Keratinocyte (primary cell): ENCODE data around the gene RPS19BP1. TPM values are rescaled to one million over a fixed set of nuclear protein-coding genes. Genes with fewer than 3 reads are reported as not detected.

Experiments used
- DNase-seq: peaks from one replicate; pipeline ENCODE4 v3.0.0-alpha.2; 2011; ENCODE audit warnings: low read depth, missing footprints, low spot score
- FAIRE-seq: peaks from 2 replicates; lab custom pipeline; 2011; peaks lifted over from hg19 to GRCh38; lab: Jason Lieb, UNC
- H2AFZ ChIP-seq: 2 replicates; pipeline ENCODE4 v1.6.0; 2012; ENCODE audit warnings: low read length, control low read depth, inconsistent platforms; ENCODE audit not compliant: control insufficient read depth
- H3K27ac ChIP-seq: 2 replicates; pipeline ENCODE4 v1.5.1; 2011; ENCODE audit warnings: low read length; ENCODE audit not compliant: control insufficient read depth, insufficient read depth
- H3K27me3 ChIP-seq: 3 replicates; pipeline ENCODE4 v1.6.0; 2011; ENCODE audit warnings: low read length; ENCODE audit not compliant: control insufficient read depth, insufficient read depth; ENCODE audit errors: extremely low read depth
- H3K36me3 ChIP-seq, 2 experiments: 2 replicates in 1 of 2; 3 replicates in 1 of 2; pipeline ENCODE4 v1.5.1; 2011; ENCODE audit warnings: low read length in 2 of 2, mild to moderate bottlenecking in 1 of 2; ENCODE audit not compliant: control insufficient read depth in 2 of 2, insufficient read depth in 2 of 2; ENCODE audit errors: extremely low read depth in 1 of 2
- H3K4me1 ChIP-seq: 3 replicates; pipeline ENCODE4 v1.5.1; 2011; ENCODE audit warnings: low read length; ENCODE audit not compliant: control insufficient read depth, insufficient read depth; ENCODE audit errors: extremely low read depth
- H3K4me2 ChIP-seq: 3 replicates; pipeline ENCODE4 v1.6.0; 2011; ENCODE audit warnings: low read depth, low read length; ENCODE audit not compliant: control insufficient read depth, insufficient read depth; ENCODE audit errors: extremely low read depth
- H3K4me3 ChIP-seq, 3 experiments: fragments of 200-600 bp in 1 of 3; sonication (generic) in 1 of 3; 2 replicates in 2 of 3; 3 replicates in 1 of 3; pipeline ENCODE4 v1.5.1; 2011 to 2016; ENCODE audit warnings: low read length in 3 of 3, mild to moderate bottlenecking in 3 of 3, control low read depth in 2 of 3, inconsistent platforms in 1 of 3, low read depth in 1 of 3, mixed read lengths in 1 of 3, mixed run types in 1 of 3, moderate library complexity in 1 of 3; ENCODE audit not compliant: control insufficient read depth in 2 of 3, insufficient read depth in 2 of 3; ENCODE audit errors: extremely low read depth in 1 of 3
- H3K79me2 ChIP-seq: 2 replicates; pipeline ENCODE4 v1.6.0; 2012; ENCODE audit warnings: low read length; ENCODE audit not compliant: control insufficient read depth, insufficient read depth
- H3K9ac ChIP-seq: 3 replicates; pipeline ENCODE4 v1.6.0; 2011; ENCODE audit warnings: low read length; ENCODE audit not compliant: control insufficient read depth, insufficient read depth; ENCODE audit errors: extremely low read depth
- H3K9me1 ChIP-seq: 3 replicates; pipeline ENCODE4 v1.6.0; 2011; ENCODE audit warnings: low read length; ENCODE audit not compliant: control insufficient read depth, insufficient read depth; ENCODE audit errors: extremely low read depth
- H3K9me3 ChIP-seq: 2 replicates; pipeline ENCODE4 v1.5.1; 2012; ENCODE audit warnings: low read depth, low read length; ENCODE audit not compliant: control insufficient read depth
- H4K20me1 ChIP-seq: 3 replicates; pipeline ENCODE4 v1.6.0; 2011; ENCODE audit warnings: low read length; ENCODE audit not compliant: control insufficient read depth, insufficient read depth; ENCODE audit errors: extremely low read depth
- CTCF ChIP-seq, 3 experiments: IDR thresholded peaks in 1 of 3; conservative IDR thresholded peaks in 1 of 3; optimal IDR thresholded peaks in 1 of 3; 2 replicates in 2 of 3; 3 replicates in 1 of 3; pipeline versions ENCODE3 to v1.5.1; 2011; ENCODE audit warnings: low read length in 3 of 3, mild to moderate bottlenecking in 3 of 3, moderate library complexity in 2 of 3, control low read depth in 1 of 3, inconsistent platforms in 1 of 3; ENCODE audit not compliant: insufficient read depth in 2 of 3; ENCODE audit errors: extremely low read depth in 1 of 3
- EZH2 ChIP-seq: IDR thresholded peaks from one replicate; pipeline ENCODE4 v1.6.1; 2012; ENCODE audit warnings: inconsistent platforms, mild to moderate bottlenecking, low read length, moderate library complexity
- dilution Hi-C: fragments of 300-500 bp; cut with MboI; formaldehyde crosslinking; loops from one replicate; pipeline ENCODE4 v1.7.0; 2020; ENCODE audit warnings: low sequenced_read_pairs; ENCODE audit not compliant: extremely low pct_ligation_motif_present
- polyA plus RNA-seq, 5 experiments: library from polyadenylated mRNA; depleted of rRNA in 3 of 5; stranded (reverse) in 3 of 5; stranded (forward) in 1 of 5; unstranded in 1 of 5; fragments of >200 nt; gene quantifications; 1 replicate in 1 of 5; 2 replicates in 3 of 5; 3 replicates in 1 of 5; pipeline versions ENCODE4 v1.2.1 to v1.2.3, GENCODE V29; 2011 to 2012; ENCODE audit warnings: missing spikeins in 2 of 5, low read depth in 1 of 5, low replicate concordance in 1 of 5

The RPS19BP1 gene
- polyA plus RNA-seq, 1 donor (not counting 4 experiments of a cell fraction or from before 2014, with no cell fraction given): 67.3 TPM

GRCh38 chr22:39577900-39578299 lies 45.4 kb upstream of the RPS19BP1 start:
- H3K27ac ChIP-seq: no peak overlapping the region
- no peak overlapping the region for H3K9ac ChIP-seq
- FAIRE-seq (no peak), DNase-seq (no peak)
- no peaks in the 10 kb centered on the region for H3K9me1 ChIP-seq
- dilution Hi-C loops: no loop called here
- no peaks in the 10 kb centered on the region for H3K9me3 ChIP-seq
- H2AFZ ChIP-seq: no peak overlapping the region
- H4K20me1 ChIP-seq: no peaks in the 10 kb centered on the region
- H3K4me2 ChIP-seq: no peak overlapping the region
- H3K27me3 ChIP-seq: peaks cover 19% of the 10 kb centered on the region
- no peaks in the 10 kb centered on the region for H3K36me3 ChIP-seq
- H3K4me3 ChIP-seq: no peak overlapping the region
- H3K79me2 ChIP-seq: no peaks in the 10 kb centered on the region
- peaks cover 13% of the 10 kb centered on the region for H3K4me1 ChIP-seq
- no peak for TF ChIP-seq EZH2
- no peak for TF ChIP-seq CTCF (optimal IDR thresholded peaks at IDR 0.05 in 1 of 3, IDR thresholded peaks at IDR 0.05 in 1 of 3, conservative IDR thresholded peaks at IDR 0.05 in 1 of 3; ENCODE audit: extremely low read depth in 1 of 3, insufficient read depth in 2 of 3, low read length in 3 of 3)

GRCh38 chr22:39577366-39577765 lies 44.8 kb upstream of the RPS19BP1 start:
- no peaks in the 10 kb centered on the region for H3K9me3 ChIP-seq
- no peak overlapping the region for H3K27ac ChIP-seq
- FAIRE-seq: no peak

More at GRCh38 chr22:39577366-39577765, 44.8 kb upstream of the RPS19BP1 start:
- Histone ChIP-seq H3K9me1 (no peaks in the 10 kb centered on the region), H3K4me2 (no peak overlapping the region), H3K4me3 (no peak overlapping the region), H3K36me3 (no peaks in the 10 kb centered on the region), H3K79me2 (no peaks in the 10 kb centered on the region), H3K27me3 (peaks cover 20% of the 10 kb centered on the region), H3K4me1 (peaks cover 13% of the 10 kb centered on the region), H4K20me1 (no peaks in the 10 kb centered on the region), H3K9ac (no peak overlapping the region), H2AFZ (no peak overlapping the region)
- no peak for DNase-seq
- no peak for TF ChIP-seq EZH2
- TF ChIP-seq CTCF (optimal IDR thresholded peaks at IDR 0.05 in 1 of 3, IDR thresholded peaks at IDR 0.05 in 1 of 3, conservative IDR thresholded peaks at IDR 0.05 in 1 of 3; ENCODE audit: extremely low read depth in 1 of 3, insufficient read depth in 2 of 3, low read length in 3 of 3): no peak
- dilution Hi-C loops: no loop called here
